ENCODE data around the gene GLG1. TPM values are rescaled to one million over a fixed set of nuclear protein-coding genes. Genes with fewer than 3 reads are reported as not detected.

The GLG1 gene
- total RNA-seq, 1 donor: 191 TPM

DNA sequence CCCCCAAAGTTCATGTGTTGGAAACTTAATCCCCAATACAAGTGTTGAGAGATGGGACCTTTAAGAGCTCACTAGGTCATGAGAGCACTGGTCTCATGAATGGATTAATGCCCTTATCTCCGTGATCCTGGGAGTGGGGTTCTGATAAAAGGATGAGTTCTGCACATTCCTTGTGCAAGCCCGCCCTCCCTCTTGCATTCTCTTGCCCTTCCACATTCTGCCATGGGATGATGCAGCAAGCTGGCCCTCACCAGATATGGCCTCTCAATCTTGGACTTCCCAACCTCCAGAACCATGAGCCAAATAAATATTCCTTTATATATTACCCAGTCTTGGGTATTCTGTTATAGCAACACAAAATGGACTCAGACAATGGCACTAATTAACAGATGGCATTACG lies 14.1 kb downstream of the GLG1 start:
- peaks cover 33% of the 10 kb centered on the region for H4K20me1 ChIP-seq (ENCODE audit: insufficient read depth, low read length)
- H3K27ac ChIP-seq (ENCODE audit: low read depth, low read length): no peak overlapping the region
- H3K27me3 ChIP-seq (ENCODE audit: insufficient read depth, low read length): no peaks in the 10 kb centered on the region
- H3K36me3 ChIP-seq (ENCODE audit: insufficient read depth, low read length): peaks cover 4% of the 10 kb centered on the region
- H3K4me3 ChIP-seq (ENCODE audit: insufficient read depth, low read length): no peak overlapping the region
- no peaks in the 10 kb centered on the region for H3K9me3 ChIP-seq (ENCODE audit: low read depth, low read length)
- DNase-seq (ENCODE audit: insufficient read length, low spot score, missing footprints): peak; percentile 17
- TF ChIP-seq, protein P1, sequence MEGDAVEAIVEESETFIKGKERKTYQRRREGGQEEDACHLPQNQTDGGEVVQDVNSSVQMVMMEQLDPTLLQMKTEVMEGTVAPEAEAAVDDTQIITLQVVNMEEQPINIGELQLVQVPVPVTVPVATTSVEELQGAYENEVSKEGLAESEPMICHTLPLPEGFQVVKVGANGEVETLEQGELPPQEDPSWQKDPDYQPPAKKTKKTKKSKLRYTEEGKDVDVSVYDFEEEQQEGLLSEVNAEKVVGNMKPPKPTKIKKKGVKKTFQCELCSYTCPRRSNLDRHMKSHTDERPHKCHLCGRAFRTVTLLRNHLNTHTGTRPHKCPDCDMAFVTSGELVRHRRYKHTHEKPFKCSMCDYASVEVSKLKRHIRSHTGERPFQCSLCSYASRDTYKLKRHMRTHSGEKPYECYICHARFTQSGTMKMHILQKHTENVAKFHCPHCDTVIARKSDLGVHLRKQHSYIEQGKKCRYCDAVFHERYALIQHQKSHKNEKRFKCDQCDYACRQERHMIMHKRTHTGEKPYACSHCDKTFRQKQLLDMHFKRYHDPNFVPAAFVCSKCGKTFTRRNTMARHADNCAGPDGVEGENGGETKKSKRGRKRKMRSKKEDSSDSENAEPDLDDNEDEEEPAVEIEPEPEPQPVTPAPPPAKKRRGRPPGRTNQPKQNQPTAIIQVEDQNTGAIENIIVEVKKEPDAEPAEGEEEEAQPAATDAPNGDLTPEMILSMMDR (IDR thresholded peaks at IDR 0.05; ENCODE audit: extremely low read depth, low read depth, low read length): no peak
- peaks cover 12% of the 10 kb centered on the region for H3K4me1 ChIP-seq (ENCODE audit: insufficient read depth, low read length)
- peaks cover 80% of the 10 kb centered on the region for H3K79me2 ChIP-seq (ENCODE audit: insufficient read depth, low read length)
- no peak overlapping the region for H2AFZ ChIP-seq (ENCODE audit: low read length)
- no peak overlapping the region for H3K4me2 ChIP-seq (ENCODE audit: insufficient read depth, low read length)

DNA sequence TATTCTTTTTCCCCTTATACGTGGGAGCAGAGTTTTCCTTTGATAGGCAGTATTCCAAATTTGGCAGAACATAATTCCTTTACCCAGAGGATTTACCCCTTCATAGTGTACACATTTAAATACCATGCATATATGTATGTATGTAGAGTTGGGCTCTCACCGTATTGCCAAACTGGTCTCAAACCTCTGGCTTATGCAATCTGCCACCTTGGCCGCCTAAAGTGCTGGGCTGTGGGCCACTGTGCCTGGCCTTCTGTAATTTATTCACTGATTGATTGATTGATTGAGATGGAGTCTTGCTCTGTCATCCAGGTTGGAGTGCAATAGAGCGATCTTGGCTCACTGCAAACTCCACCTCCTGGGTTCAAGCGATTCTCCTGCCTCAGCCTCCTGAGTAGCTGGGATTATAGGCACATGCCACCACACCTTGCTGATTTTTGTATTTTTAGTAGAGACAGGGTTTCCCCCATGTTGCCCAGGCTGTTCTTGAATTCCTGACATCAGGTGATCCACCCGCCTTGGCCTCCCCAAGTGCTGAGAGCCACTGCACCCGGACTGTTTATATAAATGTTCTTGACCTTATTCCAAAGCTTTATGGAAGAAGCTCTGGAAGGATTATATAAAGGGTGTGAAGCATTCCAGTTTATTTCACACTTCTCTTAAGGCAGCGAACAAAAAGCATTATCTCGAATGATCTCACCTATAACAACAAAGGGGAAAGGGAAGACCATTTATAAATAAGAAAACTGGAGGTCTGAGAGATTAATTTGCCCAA lies 14.9 kb downstream of the GLG1 start:
- peaks cover 82% of the 10 kb centered on the region for H3K79me2 ChIP-seq (ENCODE audit: insufficient read depth, low read length)
- no peak overlapping the region for H2AFZ ChIP-seq (ENCODE audit: low read length)
- H4K20me1 ChIP-seq (ENCODE audit: insufficient read depth, low read length): peaks cover 37% of the 10 kb centered on the region
- no peaks in the 10 kb centered on the region for H3K9me3 ChIP-seq (ENCODE audit: low read depth, low read length)
- H3K4me3 ChIP-seq (ENCODE audit: insufficient read depth, low read length): no peak overlapping the region
- H3K4me2 ChIP-seq (ENCODE audit: insufficient read depth, low read length): no peak overlapping the region
- no peak for DNase-seq (ENCODE audit: insufficient read length, low spot score, missing footprints)
- H3K4me1 ChIP-seq (ENCODE audit: insufficient read depth, low read length): peaks cover 12% of the 10 kb centered on the region
- H3K27ac ChIP-seq (ENCODE audit: low read depth, low read length): no peak overlapping the region
- peaks cover 4% of the 10 kb centered on the region for H3K36me3 ChIP-seq (ENCODE audit: insufficient read depth, low read length)
- TF ChIP-seq, protein P1 (IDR thresholded peaks at IDR 0.05; ENCODE audit: extremely low read depth, low read depth, low read length): no peak
- no peaks in the 10 kb centered on the region for H3K27me3 ChIP-seq (ENCODE audit: insufficient read depth, low read length)

DNA sequence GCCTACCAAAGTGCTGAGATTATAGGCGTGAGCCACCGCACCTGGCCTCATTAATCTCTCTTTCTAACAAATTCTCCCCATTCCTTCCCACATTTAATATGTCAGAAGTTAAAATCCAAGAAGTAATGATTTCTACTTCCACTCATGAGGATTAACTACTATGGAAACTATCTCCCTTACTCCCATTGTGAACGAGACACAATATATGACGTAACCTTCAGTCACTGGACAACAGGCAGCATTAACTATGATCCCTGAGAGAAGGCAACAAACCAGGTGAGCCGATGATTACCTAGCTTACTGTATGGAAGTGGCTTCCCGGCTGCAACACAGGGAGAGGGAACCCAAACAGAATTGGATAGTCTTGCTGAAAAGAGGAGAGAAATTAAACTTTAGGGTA lies 20.0 kb downstream of the GLG1 start:
- peaks cover 6% of the 10 kb centered on the region for H3K4me1 ChIP-seq (ENCODE audit: insufficient read depth, low read length)
- no peak overlapping the region for H2AFZ ChIP-seq (ENCODE audit: low read length)
- H3K4me3 ChIP-seq (ENCODE audit: insufficient read depth, low read length): no peak overlapping the region
- no peaks in the 10 kb centered on the region for H3K36me3 ChIP-seq (ENCODE audit: insufficient read depth, low read length)
- no peak overlapping the region for H3K4me2 ChIP-seq (ENCODE audit: insufficient read depth, low read length)
- DNase-seq (ENCODE audit: insufficient read length, low spot score, missing footprints): no peak
- H3K27me3 ChIP-seq (ENCODE audit: insufficient read depth, low read length): no peaks in the 10 kb centered on the region
- no peaks in the 10 kb centered on the region for H3K9me3 ChIP-seq (ENCODE audit: low read depth, low read length)
- TF ChIP-seq, protein P1 (IDR thresholded peaks at IDR 0.05; ENCODE audit: extremely low read depth, low read depth, low read length): no peak
- H4K20me1 ChIP-seq (ENCODE audit: insufficient read depth, low read length): peaks cover 34% of the 10 kb centered on the region
- no peak overlapping the region for H3K27ac ChIP-seq (ENCODE audit: low read depth, low read length)
- H3K79me2 ChIP-seq (ENCODE audit: insufficient read depth, low read length): peaks cover 88% of the 10 kb centered on the region

DNA sequence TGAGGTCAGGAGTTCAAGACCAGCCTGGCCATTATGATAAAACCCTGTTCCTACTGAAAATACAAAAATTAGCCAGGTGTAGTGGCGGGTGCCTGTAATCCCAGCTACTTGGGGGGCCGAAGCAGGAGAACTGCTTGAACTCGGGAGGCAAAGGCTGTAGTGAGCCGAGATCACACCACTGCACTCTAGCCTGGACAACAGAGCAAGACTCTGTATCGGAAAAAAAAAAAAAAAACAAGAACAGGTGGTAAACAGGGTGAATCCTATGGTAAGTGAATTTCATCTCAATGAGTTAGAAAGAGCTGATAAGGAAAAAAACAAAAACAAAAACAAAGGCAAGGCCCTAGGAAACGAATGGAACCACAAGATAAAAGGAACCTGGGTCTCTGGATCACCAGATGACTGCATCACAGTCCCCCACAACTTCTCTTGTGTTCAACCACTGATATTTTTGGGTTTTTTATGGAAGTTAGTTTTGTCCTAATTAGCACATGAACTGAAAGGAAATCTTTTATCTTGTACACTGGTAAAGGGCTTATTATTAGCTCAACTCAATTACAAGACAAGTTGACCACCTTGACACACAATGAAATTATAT lies 21.0 kb downstream of the GLG1 start:
- Histone ChIP-seq H3K4me1 (ENCODE audit: insufficient read depth, low read length) (peaks cover 6% of the 10 kb centered on the region), H3K4me3 (ENCODE audit: insufficient read depth, low read length) (no peak overlapping the region), H2AFZ (ENCODE audit: low read length) (no peak overlapping the region), H3K27me3 (ENCODE audit: insufficient read depth, low read length) (no peaks in the 10 kb centered on the region), H3K27ac (ENCODE audit: low read depth, low read length) (no peak overlapping the region), H3K4me2 (ENCODE audit: insufficient read depth, low read length) (no peak overlapping the region), H3K79me2 (ENCODE audit: insufficient read depth, low read length) (peaks cover 89% of the 10 kb centered on the region), H4K20me1 (ENCODE audit: insufficient read depth, low read length) (peaks cover 38% of the 10 kb centered on the region), H3K36me3 (ENCODE audit: insufficient read depth, low read length) (no peaks in the 10 kb centered on the region), H3K9me3 (ENCODE audit: low read depth, low read length) (no peaks in the 10 kb centered on the region)
- DNase-seq (ENCODE audit: insufficient read length, low spot score, missing footprints): no peak
- TF ChIP-seq, protein P1 (IDR thresholded peaks at IDR 0.05; ENCODE audit: extremely low read depth, low read depth, low read length): no peak
